HT1080 (cell line): ENCODE measurements around the gene PTCH2. TPM values are rescaled to one million over a fixed set of nuclear protein-coding genes. Genes with fewer than 3 reads are reported as not detected.
"Not testable (repeated sequence)": the region's sequence is repeated elsewhere in the genome, so short reads cannot be mapped to it uniquely, and the experiment has no call there.

ENCODE experiments used
- DNase-seq: peaks from one replicate; pipeline ENCODE4 v3.0.0-alpha.2; 2015; ENCODE audit warnings: low read depth
- total RNA-seq: library from RNA; depleted of rRNA; stranded (reverse); fragments of >200 nt; shearing (Covaris generic); gene quantifications from 2 replicates; pipeline ENCODE4 v1.2.3, GENCODE V29; 2014

Gene PTCH2
- total RNA-seq, 1 experiment from 2014 or later = not detected

DNA sequence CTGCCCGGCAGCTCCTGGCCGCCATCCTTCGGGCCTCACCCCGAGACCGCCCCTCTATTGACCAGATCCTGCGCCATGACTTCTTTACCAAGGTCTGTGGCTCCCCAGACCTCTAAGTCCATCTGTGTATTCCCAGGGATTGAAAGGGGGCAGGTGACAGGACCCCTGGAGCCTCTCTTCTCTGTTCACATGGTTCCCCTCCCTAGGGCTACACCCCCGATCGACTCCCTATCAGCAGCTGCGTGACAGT is 40.1 kb downstream of the PTCH2 start:
- no peak for DNase-seq

GRCh38 chr1:44802306-44803061 is 40.6 kb downstream of the PTCH2 start:
- DNase-seq = no peak

DNA sequence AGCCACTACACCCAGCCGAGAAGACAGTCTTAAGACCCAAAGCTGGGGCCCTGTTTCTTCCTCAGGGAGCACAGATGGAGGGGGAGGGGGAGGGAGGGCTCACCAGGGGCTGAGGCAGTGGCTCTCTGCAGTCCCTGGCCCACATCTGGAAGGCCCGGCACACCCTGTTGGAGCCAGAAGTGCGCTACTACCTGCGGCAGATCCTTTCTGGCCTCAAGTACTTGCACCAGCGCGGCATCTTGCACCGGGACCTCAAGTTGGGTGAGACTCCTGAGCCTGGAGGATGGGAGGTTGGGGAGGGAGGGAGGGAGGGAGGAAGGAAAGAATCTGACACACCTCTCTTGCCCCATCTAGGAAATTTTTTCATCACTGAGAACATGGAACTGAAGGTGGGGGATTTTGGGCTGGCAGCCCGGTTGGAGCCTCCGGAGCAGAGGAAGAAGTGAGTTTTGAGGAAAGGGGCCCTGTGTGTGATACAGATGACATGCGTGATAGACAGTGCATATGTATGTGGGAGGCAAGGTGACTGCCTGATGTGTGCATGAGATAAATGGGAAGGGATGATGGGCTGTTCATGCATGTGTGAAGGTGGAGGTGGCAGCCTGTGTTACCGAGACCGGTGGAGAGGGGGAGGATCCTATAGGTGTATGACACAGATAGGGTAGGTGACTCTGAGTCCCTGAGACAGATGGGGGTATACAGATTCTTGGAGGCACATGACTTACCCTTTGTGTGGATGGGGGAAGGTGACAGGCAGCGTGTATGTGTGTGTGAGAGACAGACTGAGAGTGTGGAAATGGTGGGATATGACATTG is 41.4 kb downstream of the PTCH2 start:
- DNase-seq = no peak

DNA sequence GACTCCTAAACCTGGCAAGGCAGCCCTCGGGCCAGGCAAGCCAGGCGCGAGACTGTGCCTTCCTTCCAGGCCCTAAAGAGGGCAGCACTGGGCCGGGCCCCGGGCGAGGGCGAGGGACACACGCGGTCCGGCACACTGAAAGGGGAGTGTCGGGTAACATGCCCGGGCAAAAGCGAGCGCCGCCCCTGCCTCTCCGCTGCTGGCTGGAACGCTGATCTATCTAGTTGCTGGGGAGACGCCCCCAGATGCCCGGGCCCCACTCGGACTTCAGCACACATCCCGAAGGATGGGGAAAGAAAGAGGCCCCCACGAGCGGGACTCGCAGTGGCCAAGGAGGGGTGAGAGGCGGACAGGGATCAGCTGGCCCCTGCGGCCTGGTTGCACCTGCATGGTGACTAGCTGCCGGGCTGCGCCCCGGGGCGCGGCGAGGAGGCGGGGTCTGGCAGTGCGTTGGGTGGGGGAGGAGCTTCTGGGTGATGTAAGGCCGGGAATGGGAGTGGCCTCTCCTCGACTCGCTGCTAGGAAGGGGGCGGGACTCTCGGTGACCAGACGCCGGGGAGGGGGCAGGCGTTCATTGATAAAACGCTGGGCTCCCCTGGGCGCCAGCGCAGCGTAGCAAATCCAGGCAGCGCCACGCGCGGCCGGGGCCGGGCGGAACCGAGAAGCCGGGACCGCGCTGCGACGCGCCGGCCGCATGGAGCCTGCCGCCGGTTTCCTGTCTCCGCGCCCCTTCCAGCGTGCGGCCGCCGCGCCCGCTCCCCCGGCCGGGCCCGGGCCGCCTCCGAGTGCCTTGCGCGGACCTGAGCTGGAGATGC is 43.1 kb downstream of the PTCH2 start, which contains the start of gene PLK3:
TSS of gene PLK3 (plus strand) at position 608 of the 815 bp plus-strand sequence. CDS start at position 695, 87 bp downstream.
- peak; percentile 96 for DNase-seq

DNA sequence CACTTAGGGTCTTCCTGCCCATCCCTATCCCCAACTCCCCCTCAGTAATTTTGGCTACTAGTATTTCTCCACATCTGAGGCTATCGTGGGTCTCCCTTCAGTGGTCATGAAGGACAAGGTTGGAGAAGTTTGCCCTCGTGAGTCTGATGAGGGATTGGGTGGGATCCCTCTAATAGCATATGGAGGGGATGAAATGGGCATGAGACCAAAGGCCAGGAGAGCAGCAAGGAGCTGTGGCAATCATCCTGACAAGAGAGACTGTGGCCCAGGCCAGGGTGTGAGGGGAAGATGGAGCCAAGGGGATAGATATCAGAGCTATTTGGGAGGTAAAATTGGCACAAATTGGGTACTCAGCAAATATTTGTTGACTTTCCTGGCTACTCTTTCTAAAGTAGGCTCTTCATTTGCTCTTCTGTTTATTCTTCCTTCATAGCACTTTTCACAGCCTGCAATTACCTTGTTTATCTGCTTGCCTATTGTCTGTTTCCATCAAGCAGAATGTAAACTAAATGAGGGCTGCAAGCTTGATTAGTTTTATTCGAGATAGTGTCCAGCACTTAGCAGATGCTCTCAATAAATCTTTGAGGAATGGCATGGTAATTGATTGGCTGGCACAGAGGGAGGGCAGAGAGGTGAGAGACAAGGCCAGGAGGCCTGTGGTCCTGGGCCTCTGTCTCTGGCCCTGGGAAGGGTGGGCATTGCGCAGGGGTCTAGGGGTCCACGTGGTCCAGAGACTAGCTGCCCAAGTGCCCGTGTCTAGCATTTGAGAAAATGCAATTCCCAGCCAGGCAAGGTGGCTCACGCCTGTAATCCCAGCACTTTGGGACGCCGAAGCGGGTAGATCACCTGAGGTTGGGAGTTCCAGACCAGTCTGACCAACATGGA is 44.3 kb downstream of the PTCH2 start:
- DNase-seq = no peak

- DNase-seq = not testable (repeated sequence)
These were observed 45.2 kb downstream of the PTCH2 start for GRCh38 chr1:44797886-44798285.

DNA sequence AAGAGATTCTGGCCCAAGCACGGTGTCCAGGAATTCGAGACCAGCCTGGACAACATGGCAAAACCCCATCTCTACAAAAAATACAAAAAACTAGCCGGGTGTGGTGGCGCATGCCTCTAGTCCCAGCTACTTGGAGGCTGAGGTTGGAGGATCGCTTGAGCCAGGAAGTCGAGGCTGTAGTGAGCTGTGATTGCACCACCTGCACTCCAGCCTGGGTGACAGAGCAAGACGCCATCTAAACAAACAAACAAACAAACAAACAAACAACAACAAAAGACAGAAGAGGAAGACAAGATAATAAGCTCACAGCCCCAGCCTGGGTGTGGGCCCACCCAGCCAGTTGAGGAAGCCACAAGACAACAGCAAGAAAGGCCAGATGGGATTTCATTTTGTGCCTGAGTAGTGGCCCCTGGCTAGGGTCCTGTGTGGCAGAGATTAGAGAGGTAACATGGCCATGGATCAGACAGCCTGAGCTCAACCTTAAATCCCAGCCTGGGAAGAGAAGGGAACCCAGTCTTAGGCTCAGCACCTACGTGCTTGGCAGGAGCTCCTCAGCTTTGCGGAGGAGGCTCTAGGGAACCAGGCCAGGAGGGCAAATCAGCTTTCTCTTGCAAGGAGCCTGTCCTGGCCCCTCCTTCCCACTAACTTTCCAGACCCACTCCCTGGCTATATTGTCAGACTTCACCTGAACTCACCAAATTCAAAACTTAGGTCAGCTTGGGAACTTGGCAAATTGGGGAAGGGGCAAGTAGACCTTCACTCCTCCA is 50.1 kb downstream of the PTCH2 start:
- no peak for DNase-seq

- no peak for DNase-seq
These were observed 51.9 kb downstream of the PTCH2 start for GRCh38 chr1:44790968-44791801.

DNA sequence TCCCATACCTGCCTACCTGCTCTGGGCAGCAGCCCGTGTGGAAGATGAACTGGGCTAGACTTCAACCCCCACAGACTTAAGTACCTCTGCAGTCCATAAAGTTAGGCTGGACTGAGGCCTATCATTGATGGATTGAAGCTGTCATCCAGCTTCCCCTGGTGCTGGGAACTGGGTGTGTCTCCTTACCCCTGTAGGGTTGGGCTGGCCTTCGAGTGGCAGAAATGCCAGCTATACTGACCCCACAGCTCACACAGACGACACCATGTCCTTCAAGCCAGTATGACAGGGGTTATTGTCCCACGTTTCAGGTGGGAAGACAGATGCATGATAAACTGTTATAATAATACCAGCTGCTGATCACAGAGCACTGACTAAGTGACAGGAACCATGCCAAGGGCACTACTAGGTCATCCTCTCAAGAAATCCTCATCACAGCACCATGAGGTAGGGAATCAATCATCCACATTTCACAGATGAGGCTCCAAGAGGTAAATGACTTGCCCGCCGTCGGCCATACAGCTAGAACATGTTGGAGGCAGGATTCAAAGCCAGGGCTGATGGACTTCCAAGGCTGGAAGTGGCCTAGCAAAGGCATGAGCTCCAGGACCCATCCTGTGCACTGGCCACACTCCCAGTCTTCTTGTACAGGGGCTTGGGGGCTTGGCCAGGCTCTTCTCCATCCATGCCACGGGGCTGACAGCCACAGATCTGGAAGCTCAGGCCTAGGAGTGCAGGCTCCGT is 54.8 kb downstream of the PTCH2 start, which contains the start of gene BEST4:
TSS of gene BEST4 (minus strand) at position 51 of the 741 bp plus-strand sequence. CDS start 465 bp downstream, outside the sequence.
- no peak for DNase-seq

- DNase-seq = no peak
These were observed 55.5 kb downstream of the PTCH2 start for GRCh38 chr1:44787506-44787905.

GRCh38 chr1:44786841-44787426 is 56.1 kb downstream of the PTCH2 start:
- no peak for DNase-seq

DNA sequence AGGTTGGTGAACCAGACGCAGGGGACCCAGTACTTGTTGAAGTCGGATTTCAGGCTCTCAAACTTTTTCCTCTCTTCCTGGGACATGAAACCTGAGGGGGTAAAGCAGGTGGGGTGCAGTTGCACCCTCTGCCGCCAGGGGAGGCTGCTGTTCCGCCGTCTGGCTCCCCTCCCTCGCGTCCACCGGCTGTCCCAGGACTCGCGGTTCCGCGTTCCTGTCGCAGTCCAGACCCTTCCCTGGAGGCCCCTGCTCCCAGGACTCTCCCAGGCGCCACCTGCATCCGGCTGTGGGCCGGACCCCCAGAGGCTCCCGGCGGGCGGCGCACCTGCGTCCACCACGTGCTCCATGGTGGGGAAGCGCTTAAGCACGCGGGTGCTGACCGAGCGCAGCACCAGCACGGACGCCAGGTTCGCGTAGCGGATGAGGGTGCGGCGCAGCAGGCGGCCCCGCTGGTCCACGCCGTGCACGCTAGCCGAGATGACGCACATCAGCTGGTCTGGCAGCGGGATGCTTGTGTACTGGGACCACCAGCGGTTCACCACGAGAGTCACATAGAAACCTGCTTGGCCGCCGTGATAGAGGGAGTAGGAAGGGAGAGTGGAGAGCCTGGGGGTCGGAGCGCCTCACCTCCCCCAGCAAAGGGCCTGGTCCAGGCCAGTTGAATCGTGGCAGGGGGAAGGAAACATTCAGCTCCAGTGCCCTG is 56.8 kb downstream of the PTCH2 start:
- no peak for DNase-seq

DNA sequence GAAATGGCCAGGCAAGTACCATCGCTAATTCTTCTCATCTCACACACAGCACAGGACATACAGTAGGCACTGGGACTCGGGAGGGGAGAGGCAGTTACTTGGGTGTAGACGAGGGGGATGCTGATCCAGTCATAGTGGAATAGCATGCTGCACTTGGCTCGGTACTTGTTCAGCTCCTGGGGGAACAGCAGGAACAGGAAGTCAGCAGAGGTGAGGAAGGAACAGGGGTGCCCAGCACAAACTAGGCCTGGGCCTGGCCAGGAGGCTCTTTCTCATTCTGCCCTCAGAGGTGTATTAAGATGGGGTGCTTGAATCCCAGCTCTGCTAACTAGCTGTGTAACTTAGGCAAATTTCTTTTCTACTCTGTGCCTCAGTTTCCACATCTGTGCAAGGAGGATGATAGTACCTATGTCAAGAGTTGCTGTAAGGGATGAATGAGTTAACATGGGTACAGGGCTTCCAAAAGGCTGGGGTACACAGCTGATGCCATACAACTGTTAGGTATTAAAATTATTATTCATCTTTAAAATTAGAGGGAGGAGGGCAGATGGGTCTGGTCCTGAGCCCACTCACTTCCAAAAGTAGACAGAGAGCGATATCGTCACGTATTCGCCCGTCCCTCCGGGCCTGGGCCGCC is 57.4 kb downstream of the PTCH2 start:
- no peak for DNase-seq

DNA sequence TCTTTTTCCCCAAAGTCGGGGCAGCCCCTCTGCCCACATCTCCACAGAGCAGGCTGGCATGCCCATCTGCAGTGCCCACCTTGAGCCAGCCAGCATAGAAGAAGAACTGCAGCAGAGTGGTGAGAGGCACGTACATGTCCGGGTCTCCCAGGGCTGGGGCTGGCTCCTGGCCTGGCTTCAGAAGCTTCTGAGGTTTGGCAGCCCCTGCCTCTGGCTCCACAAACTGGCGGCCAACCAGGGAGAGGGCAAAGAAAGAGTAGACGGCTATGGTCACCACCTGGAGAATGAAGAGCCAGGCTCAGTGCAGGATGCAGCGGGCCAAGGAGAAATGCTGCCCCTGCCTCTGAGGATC is 58.0 kb downstream of the PTCH2 start:
- no peak for DNase-seq

DNA sequence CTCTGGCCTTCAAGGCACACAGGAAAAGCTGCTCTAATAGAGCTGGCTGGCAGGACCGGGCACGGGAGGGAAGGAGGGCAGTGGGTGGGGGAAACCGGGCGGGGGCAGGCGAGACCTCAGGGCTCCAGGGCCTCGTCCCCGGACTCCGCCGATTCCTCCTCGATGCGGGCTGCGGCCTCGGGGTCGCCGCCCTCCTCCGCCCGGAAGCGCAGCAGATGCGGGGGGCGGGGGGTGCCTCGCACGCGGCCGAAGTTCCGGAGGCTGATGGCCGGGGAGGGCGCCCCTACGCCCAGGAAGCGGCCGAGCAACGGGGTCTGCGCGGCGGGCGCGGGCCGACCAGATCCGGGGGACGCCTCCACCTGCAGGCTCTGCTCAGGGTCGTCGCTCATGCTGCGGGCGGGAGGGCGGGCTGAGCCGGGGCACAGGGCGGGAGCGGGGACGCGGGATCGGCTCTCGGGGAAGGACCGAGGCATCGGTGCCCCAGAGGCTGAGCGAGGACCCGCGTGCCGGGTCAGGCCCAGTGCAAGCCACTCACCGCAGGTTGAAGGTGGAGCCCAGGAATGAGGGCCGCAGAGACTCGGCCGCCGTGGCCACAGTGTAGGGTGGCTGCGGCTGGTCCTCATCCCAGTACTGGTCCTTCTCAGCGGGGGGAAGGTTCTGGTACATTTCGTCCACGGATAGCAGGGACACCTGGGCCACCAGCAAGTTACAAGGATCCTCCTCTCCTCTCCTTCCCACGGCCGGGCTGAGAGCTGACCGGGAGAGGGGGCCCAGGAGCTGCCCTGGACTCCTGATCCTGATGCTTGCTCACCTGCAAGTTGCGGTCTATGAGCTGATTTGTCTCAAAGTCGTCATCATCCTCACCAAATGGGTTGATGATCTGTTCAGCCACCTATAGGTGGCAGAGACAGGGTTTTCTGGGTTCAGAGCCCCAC is 58.7 kb downstream of the PTCH2 start:
- no peak for DNase-seq

DNA sequence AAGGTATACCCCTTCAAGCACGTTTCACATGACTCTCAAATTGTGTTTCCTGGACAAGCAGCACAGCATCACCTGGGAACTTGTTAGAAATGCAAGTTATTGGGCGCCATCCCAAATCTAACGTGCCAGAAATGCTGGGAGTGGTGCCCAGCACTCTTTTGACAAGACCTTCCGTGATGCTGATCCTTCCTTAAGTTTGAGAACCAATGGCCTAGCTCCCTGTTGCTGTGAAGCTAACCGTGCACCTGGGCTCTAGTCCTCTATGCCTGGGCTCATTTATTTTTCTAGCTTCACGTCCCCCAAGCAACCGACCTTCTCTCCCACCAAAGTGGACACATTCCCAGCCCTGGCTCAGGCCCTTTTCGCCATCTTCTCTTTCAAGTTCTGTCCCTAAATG is 59.4 kb downstream of the PTCH2 start:
- no peak for DNase-seq
